Adrenal gland (tissue), 12 donors: ENCODE measurements around the gene IL11RA. TPM values are rescaled to one million over a fixed set of nuclear protein-coding genes. Genes with fewer than 3 reads are reported as not detected.

Experiments used
- DNase-seq, 7 donors: peaks; one replicate each; pipeline ENCODE4 v3.0.0-alpha.2; 2019 to 2020
- H3K27ac ChIP-seq, 5 donors: fragments of 200-600 bp; sonication (generic) in 4 of 5; 1 replicate in 3 of 5; 2 replicates in 2 of 5; pipeline versions ENCODE4 v1.5.1 to v1.8.0; 2016 to 2020; ENCODE audit warnings: mild to moderate bottlenecking in 1 of 5
- H3K27me3 ChIP-seq: fragments of 200-600 bp; 2 replicates; pipeline ENCODE4 v1.8.0; 2021
- H3K36me3 ChIP-seq, 2 donors: fragments of 200-600 bp; replicated peaks in 1 of 2; 1 replicate in 1 of 2; 2 replicates in 1 of 2; pipeline versions ENCODE4 v1.5.1 to v1.8.0; 2018 to 2022
- H3K4me1 ChIP-seq, 2 donors: fragments of 200-600 bp; replicated peaks in 1 of 2; 1 replicate in 1 of 2; 2 replicates in 1 of 2; pipeline versions ENCODE4 v1.5.1 to v1.8.0; 2018 to 2021
- H3K4me3 ChIP-seq, 4 donors: fragments of 200-600 bp; sonication (generic) in 3 of 4; one replicate each; pipeline ENCODE4 v1.5.1; 2016 to 2018
- H3K9me3 ChIP-seq, 3 donors: fragments of 200-600 bp; sonication (generic) in 1 of 3; replicated peaks in 1 of 3; 1 replicate in 2 of 3; 2 replicates in 1 of 3; pipeline versions ENCODE4 v1.5.1 to v1.8.0; 2016 to 2021
- POLR2A ChIP-seq, 2 donors: fragments of 450-650 bp; IDR thresholded peaks; one replicate each; pipeline ENCODE4 v1.6.1; 2017; ENCODE audit warnings: antibody characterized with exemption in 2 of 2, mild to moderate bottlenecking in 2 of 2, moderate library complexity in 1 of 2
- WGBS, 4 donors: extraction: QIAGEN DNeasy Blood & Tissue Kit in 2 of 4; methylation state at CpG; one replicate each; pipeline versions ENCODE4 v1.1.5 to v1.1.7; 2013 to 2017; 5-methylcytosine and 5-hydroxymethylcytosine counted together
- intact Hi-C, 2 donors: fragments of 100-400 bp; cut with DNase I; formaldehyde crosslinking; loops; one replicate each; pipeline versions ENCODE4 v1.14.1 to v1.15.0; 2022 to 2023
- polyA plus RNA-seq, 3 donors: library from polyadenylated mRNA; stranded (reverse); fragments of 200-250 nt in 2 of 3; fragments of 350-450 nt in 1 of 3; fragmentation: Illumina TruSeq in 1 of 3; extraction: RNeasy Lipid Tissue Mini Kit (QIAGEN cat#74804) in 1 of 3; gene quantifications; one replicate each; pipeline ENCODE4 v1.2.3, GENCODE V29; 2013 to 2014
- small RNA-seq, 2 donors: library from RNA; depleted of rRNA; stranded (forward); fragments of <200 nt; gene quantifications; one replicate each; pipeline ENCODE3, GENCODE V24; 2016
- total RNA-seq, 9 donors: library from RNA; depleted of rRNA in 4 of 9; stranded (reverse); fragments of >200 nt in 4 of 9; fragments of 120-200 nt in 1 of 9; fragmentation: NEBNext Ultra II Directional in 1 of 9; extraction: Animal tissue kit (Norgen Biotek cat#: 25700) in 1 of 9; gene quantifications; one replicate each; pipeline versions ENCODE4 v1.1.0 to v1.2.4, GENCODE V29; 2013 to 2023
- TF ChIP-seq, protein P1 (sequence below), 6 experiments: fragments of 450-650 bp in 4 of 6; fragments of 200-600 bp in 2 of 6; sonication (generic) in 1 of 6; IDR thresholded peaks; 1 replicate in 5 of 6; 2 replicates in 1 of 6; pipeline versions ENCODE4 v1.5.1 to v1.8.0; 2016 to 2021; ENCODE audit warnings: antibody characterized with exemption in 6 of 6, mild to moderate bottlenecking in 2 of 6, moderate library complexity in 1 of 6
- donor health status: healthy with polysubstance abuse.
- donor health status: Bipolar disorder and iron deficiency.
- donor health status: DM: yes; HTN: yes; CAD: no.
- donor health status: DM: no; HTN: no; CAD: no.
- donor health status: DM: no; HTN: no; CAD: no.
- donor health status: DM: yes; HTN: yes; CAD: no.

The IL11RA gene
- total and polyA plus RNA-seq, 12 donors: 5.2 to 53.7 (median 15.7) TPM

DNA sequence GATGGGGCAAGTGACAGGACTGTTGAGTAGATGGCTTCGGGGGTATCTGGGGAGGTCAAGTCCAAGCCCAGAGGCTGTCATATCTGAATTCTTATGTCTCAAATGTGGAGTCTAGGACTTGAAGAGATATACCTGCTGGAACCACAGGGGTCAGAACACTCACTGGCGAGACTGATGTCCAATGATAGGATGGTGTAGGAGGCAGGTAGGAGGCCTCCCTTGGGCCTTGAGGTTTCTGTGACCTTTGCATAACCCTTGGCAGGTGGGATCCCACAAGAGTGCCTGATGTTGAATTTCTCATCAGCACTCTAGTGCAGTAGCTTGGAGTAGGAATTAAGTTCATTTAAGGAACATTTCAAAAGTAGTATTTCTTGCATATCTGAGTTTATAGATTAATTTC, 55.1 kb downstream of the IL11RA start:
- WGBS, 4 donors: 90 to 94% (median 92%) methylated on average over 2 of the region's 2 CpGs
- Histone ChIP-seq H3K27me3 (no peaks in the 10 kb centered on the region), H3K4me1 (no peaks in the 10 kb centered on the region), H3K9me3 (no peaks in the 10 kb centered on the region), H3K27ac (no peak overlapping the region), H3K4me3 (no peak overlapping the region), H3K36me3 (no peaks in the 10 kb centered on the region)
- no peak for DNase-seq
- TF ChIP-seq, protein P1, sequence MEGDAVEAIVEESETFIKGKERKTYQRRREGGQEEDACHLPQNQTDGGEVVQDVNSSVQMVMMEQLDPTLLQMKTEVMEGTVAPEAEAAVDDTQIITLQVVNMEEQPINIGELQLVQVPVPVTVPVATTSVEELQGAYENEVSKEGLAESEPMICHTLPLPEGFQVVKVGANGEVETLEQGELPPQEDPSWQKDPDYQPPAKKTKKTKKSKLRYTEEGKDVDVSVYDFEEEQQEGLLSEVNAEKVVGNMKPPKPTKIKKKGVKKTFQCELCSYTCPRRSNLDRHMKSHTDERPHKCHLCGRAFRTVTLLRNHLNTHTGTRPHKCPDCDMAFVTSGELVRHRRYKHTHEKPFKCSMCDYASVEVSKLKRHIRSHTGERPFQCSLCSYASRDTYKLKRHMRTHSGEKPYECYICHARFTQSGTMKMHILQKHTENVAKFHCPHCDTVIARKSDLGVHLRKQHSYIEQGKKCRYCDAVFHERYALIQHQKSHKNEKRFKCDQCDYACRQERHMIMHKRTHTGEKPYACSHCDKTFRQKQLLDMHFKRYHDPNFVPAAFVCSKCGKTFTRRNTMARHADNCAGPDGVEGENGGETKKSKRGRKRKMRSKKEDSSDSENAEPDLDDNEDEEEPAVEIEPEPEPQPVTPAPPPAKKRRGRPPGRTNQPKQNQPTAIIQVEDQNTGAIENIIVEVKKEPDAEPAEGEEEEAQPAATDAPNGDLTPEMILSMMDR (IDR thresholded peaks at IDR 0.05): no peak
- TF ChIP-seq POLR2A (IDR thresholded peaks at IDR 0.05): no peak
- intact Hi-C loops: loop anchor here in 1 of 2 donors (10.0 kb wide), 1 partner anchor 52 kb away; the partner anchor contains the start of gene IL11RA

DNA sequence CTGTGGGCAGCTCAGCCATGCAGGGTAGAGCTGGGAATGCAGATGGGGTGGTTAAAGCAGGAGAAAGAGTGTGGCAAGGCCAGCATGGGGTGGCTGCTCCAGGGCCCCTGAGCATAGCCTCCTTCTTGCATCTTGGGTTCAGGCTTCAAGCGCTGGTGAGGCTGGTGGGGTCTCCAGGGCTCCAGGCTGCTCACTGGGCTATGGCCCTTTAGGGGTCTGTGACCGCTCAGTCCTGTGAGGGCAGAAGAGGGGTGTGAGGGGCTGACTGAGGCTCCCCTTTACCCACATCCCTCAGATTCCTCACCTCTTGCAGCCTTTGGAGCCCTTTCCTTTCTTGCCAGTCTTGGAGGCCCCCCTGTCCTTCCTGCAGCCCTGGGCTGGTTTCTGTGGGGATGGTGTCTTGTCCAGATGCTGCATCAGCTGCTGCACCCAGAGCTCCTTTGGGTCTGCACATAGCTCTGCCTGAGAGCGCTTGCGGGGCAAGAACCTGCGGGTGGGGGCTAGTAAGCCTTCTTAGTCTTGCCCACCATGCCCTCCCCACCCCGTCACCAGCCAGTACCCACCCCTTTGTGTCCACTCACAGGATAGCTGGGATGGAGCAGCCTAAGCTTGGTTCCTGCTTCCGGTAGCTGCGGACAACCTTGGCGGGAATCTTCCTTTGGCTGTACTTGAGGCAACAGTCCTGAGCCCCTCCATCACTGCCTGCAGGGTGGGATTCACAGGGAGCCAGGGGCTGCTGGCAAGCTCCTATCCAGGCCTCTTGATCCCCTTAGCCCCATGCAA, 57.4 kb downstream of the IL11RA start:
- WGBS, 4 donors: 93 to 100% (median 96%) methylated on average over 9 of the region's 9 CpGs; no CpG with 5 or more reads in 1 of the 4 donors
- Histone ChIP-seq H3K4me1 (no peaks in the 10 kb centered on the region), H3K4me3 (no peak overlapping the region), H3K36me3 (no peaks in the 10 kb centered on the region), H3K9me3 (no peaks in the 10 kb centered on the region), H3K27ac (peak overlapping the region in 1 of 5 donors; percentile 28), H3K27me3 (no peaks in the 10 kb centered on the region)
- no peak for TF ChIP-seq POLR2A (IDR thresholded peaks at IDR 0.05)
- TF ChIP-seq, protein P1 (IDR thresholded peaks at IDR 0.05): no peak
- DNase-seq: no peak
- intact Hi-C loops: loop anchor here in 1 of 2 donors (10.0 kb wide), 1 partner anchor 55 kb away; the partner anchor contains the start of gene IL11RA

DNA sequence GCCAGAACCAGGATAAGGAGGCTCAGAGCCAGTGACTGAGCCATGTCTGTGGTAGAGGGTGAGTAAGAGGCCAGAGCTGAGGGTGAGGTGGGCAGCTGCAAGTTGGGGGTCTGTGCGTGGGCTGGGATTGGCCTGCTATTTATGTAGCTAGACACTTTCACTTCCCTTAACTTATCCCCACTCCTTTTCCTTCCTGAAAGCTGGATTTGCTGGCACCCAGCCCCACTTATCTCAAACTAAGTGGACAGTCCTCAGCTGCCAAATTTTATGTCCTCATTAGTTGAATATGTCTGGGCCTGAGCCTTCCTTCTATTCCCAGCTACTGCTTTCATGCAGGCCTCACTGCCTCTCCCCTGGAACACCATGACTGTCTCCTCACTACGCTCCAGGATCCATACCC, 58.0 kb downstream of the IL11RA start, which contains the start of gene CCL21:
CCL21 (minus strand) TSS at position 114 of the 400 bp plus-strand sequence; CDS start at position 44, 70 bp downstream.
- intact Hi-C loops: no loop called here
- H3K36me3 ChIP-seq: no peaks in the 10 kb centered on the region
- H3K4me3 ChIP-seq: no peak within 1 kb of the TSS
- no peak for TF ChIP-seq POLR2A (IDR thresholded peaks at IDR 0.05)
- TF ChIP-seq, protein P1 (IDR thresholded peaks at IDR 0.05): no peak
- H3K4me1 ChIP-seq: no peaks in the 10 kb centered on the region
- peak within 1 kb of the TSS in 2 of 5 donors; percentile 28 to 56 for H3K27ac ChIP-seq
- WGBS, 4 donors: 56 to 67% (median 62%) methylated on average over 2 of the region's 2 CpGs
- no peaks in the 10 kb centered on the region for H3K9me3 ChIP-seq
- peak in 6 of 7 donors; percentile 32 to 78 (median 49) for DNase-seq
- no peaks in the 10 kb centered on the region for H3K27me3 ChIP-seq

Small RNAs within 50 kb of the gene (small RNA-seq; reads per million reads assigned to genes)
- gene CCL27: 0 reads per million in 2 donors

Other genes starting within 250 kb of the IL11RA start
- gene FAM219A, start 193.6 kb upstream of the IL11RA start, total RNA-seq: 10 to 100 TPM in 8 of 9 donors, 1 to 10 TPM in 1; 7.6 to 26.9 (median 15.4) TPM
- gene FAM219A, start 193.6 kb upstream of the IL11RA start, polyA plus RNA-seq: 10 to 100 TPM in 2 of 3 donors, 1 to 10 TPM in 1; 7.8 to 15.1 (median 14.7) TPM
- gene DNAI1, start 193.4 kb upstream of the IL11RA start, total RNA-seq: under 1 TPM in 2 of 9 donors, not detected in 7; 0.06 to 0.28 TPM
- gene DNAI1, start 193.4 kb upstream of the IL11RA start, polyA plus RNA-seq: 1 to 10 TPM in 1 of 3 donors, under 1 TPM in 2; 0.07 to 1.4 (median 0.30) TPM
- 1 to 10 TPM in 1 of 9 donors, under 1 TPM in 1, not detected in 7; 0.39 to 1.4 TPM for gene ENHO, start 129.2 kb upstream of the IL11RA start, total RNA-seq
- 1 to 10 TPM in 1 of 3 donors, under 1 TPM in 2; 0.24 to 1.6 (median 0.88) TPM for gene ENHO, start 129.2 kb upstream of the IL11RA start, polyA plus RNA-seq
- gene CNTFR, start 62.5 kb upstream of the IL11RA start, total RNA-seq: 1 to 10 TPM; 2.2 to 9.7 (median 3.7) TPM
- 10 to 100 TPM in 1 of 3 donors, 1 to 10 TPM in 2; 1.1 to 15.2 (median 5.7) TPM for gene CNTFR, start 62.5 kb upstream of the IL11RA start, polyA plus RNA-seq
- gene RPP25L, start 40.1 kb upstream of the IL11RA start, total RNA-seq: 10 to 100 TPM; 11.3 to 42.9 (median 27.5) TPM
- gene RPP25L, start 40.1 kb upstream of the IL11RA start, polyA plus RNA-seq: 10 to 100 TPM; 10.5 to 32.5 (median 28.3) TPM
- gene DCTN3, start 31.7 kb upstream of the IL11RA start, total RNA-seq: 100 to 1,000 TPM in 5 of 9 donors, 10 to 100 TPM in 4; 46.6 to 163 (median 106) TPM
- 10 to 100 TPM; 51.3 to 95.8 (median 74.0) TPM for gene DCTN3, start 31.7 kb upstream of the IL11RA start, polyA plus RNA-seq
- not detected for gene ARID3C, start 23.1 kb upstream of the IL11RA start, total RNA-seq
- gene ARID3C, start 23.1 kb upstream of the IL11RA start, polyA plus RNA-seq: not detected
- 100 to 1,000 TPM in 4 of 9 donors, 10 to 100 TPM in 5; 63.4 to 158 (median 86.4) TPM for gene SIGMAR1, start 14.4 kb upstream of the IL11RA start, total RNA-seq
- gene SIGMAR1, start 14.4 kb upstream of the IL11RA start, polyA plus RNA-seq: 10 to 100 TPM; 34.6 to 96.3 (median 65.9) TPM
- 100 to 1,000 TPM in 1 of 9 donors, 10 to 100 TPM in 8; 48.6 to 101 (median 87.4) TPM for gene GALT, start 5.5 kb upstream of the IL11RA start, total RNA-seq
- gene GALT, start 5.5 kb upstream of the IL11RA start, polyA plus RNA-seq: 100 to 1,000 TPM in 2 of 3 donors, 10 to 100 TPM in 1; 37.5 to 147 (median 110) TPM
- gene CCL27, start 10.5 kb downstream of the IL11RA start, total RNA-seq: under 1 TPM in 3 of 9 donors, not detected in 6; 0.33 to 0.65 (median 0.38) TPM
- under 1 TPM in 2 of 3 donors, not detected in 1; 0.10 to 0.24 TPM for gene CCL27, start 10.5 kb downstream of the IL11RA start, polyA plus RNA-seq
- 1 to 10 TPM in 2 of 9 donors, under 1 TPM in 1, not detected in 6; 0.39 to 2.4 (median 1.6) TPM for gene CCL19, start 39.1 kb downstream of the IL11RA start, total RNA-seq
- gene CCL19, start 39.1 kb downstream of the IL11RA start, polyA plus RNA-seq: 10 to 100 TPM in 2 of 3 donors, 1 to 10 TPM in 1; 7.5 to 23.3 (median 11.9) TPM
- 100 to 1,000 TPM in 1 of 9 donors, 10 to 100 TPM in 7, 1 to 10 TPM in 1; 2.2 to 295 (median 31.6) TPM for gene CCL21, start 58.0 kb downstream of the IL11RA start, total RNA-seq
- gene CCL21, start 58.0 kb downstream of the IL11RA start, polyA plus RNA-seq: 100 to 1,000 TPM in 1 of 3 donors, 10 to 100 TPM in 2; 32.3 to 152 (median 33.7) TPM